Mononuclear cell (primary cell): ENCODE data around the gene ZNF239. TPM values are rescaled to one million over a fixed set of nuclear protein-coding genes. Genes with fewer than 3 reads are reported as not detected.
"Not testable (repeated sequence)": the region's sequence is repeated elsewhere in the genome, so short reads cannot be mapped to it uniquely, and the experiment has no call there.

Experiments used
- H3K27me3 ChIP-seq: 2 replicates; pipeline ENCODE4 v1.6.0; 2011; ENCODE audit warnings: low read length, control low read depth; ENCODE audit not compliant: insufficient read depth
- H3K4me1 ChIP-seq: 2 replicates; pipeline ENCODE4 v1.5.1; 2011; ENCODE audit warnings: mild to moderate bottlenecking, low read length, control low read depth; ENCODE audit not compliant: insufficient read depth
- H3K4me3 ChIP-seq: 2 replicates; pipeline ENCODE4 v1.5.1; 2011; ENCODE audit warnings: mild to moderate bottlenecking, low read length, moderate library complexity
- H3K9me3 ChIP-seq: 2 replicates; pipeline ENCODE4 v1.5.1; 2011; ENCODE audit warnings: low read depth, mild to moderate bottlenecking, control low read depth, low read length
- total RNA-seq: library from RNA; depleted of rRNA; stranded (reverse); fragments of >200 nt; gene quantifications from one replicate; pipeline ENCODE4 v1.2.3, GENCODE V29; 2012

ZNF239 gene
- total RNA-seq, 1 donor = 0.31 TPM

- H3K27me3 ChIP-seq = no peaks in the 10 kb centered on the region
- peaks cover 20% of the 10 kb centered on the region for H3K4me1 ChIP-seq
- H3K9me3 ChIP-seq = no peaks in the 10 kb centered on the region
- H3K4me3 ChIP-seq = peak overlapping the region; percentile 21
Observed at GRCh38 chr10:43594944-43595589, 20.7 kb upstream of the ZNF239 start.

DNA sequence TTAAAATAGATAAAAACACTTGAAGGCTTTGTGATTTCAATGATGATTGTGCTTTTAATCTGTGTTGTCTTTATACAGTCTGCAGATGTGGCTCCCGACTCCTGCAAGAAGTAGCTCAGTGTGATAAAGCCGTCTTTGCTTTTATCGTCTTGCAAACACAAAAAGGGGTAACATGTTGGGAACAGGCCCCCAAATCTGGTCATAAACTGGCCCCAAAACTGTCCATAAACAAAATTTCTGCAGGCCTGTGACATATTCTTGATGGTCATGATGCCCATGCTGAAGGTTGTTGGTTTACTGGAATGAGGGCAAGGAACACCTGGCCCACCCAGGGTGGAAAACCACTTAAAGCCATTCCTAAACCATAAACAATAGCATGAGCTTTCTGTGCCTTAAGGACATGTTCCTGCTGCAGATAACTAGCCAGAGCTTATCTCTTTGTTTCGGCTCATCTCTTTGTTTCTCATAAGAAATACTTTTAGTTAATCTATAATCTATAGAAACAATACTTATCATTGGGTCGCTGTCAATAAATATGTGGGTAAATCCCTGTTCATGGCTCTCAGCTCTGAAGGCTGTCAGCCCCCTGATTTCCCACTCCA is 17.0 kb upstream of the ZNF239 start:
- no peak overlapping the region for H3K4me3 ChIP-seq
- no peaks in the 10 kb centered on the region for H3K27me3 ChIP-seq
- H3K9me3 ChIP-seq = no peaks in the 10 kb centered on the region
- peaks cover 19% of the 10 kb centered on the region for H3K4me1 ChIP-seq

- H3K9me3 ChIP-seq, H3K4me1 ChIP-seq, H3K4me3 ChIP-seq, H3K27me3 ChIP-seq: not testable (repeated sequence)
Observed at GRCh38 chr10:43586730-43587115, 12.3 kb upstream of the ZNF239 start.

DNA sequence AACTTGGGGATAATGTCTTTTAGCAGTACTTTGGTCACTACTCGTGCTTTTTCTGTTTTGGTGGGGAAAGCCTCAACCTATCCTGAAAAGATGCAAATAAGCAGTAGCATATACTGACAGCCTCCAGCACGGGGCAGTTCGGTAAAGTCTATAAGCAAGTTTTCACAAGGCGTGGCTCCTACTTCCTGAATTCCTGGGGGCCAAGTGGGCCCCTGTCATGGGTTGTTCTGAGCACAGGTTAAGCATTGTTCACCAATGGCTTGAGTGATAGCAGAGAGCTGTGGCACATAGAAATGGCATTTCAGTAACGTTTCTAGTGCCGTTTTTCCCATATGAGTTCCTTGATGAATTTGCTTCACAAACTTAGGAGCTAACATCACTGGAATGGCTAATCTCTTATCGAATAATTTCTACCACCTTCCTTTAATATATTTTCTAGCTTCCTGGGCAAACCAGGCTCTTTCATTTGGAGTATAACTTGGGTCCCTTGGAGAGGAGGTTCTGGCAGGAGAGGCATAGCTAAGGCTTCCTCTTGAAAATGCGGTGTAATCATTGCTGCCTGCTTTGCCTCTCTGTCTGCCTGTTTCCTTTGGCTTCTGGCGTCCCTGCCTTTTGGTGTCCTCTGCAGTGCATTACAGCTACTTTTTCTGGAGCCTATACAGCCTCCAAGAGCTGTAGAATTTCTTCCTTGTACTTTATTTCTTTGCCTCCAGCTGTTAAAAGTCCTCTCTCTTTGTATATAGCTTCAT is 11.7 kb upstream of the ZNF239 start:
- no peaks in the 10 kb centered on the region for H3K27me3 ChIP-seq
- no peak overlapping the region for H3K4me3 ChIP-seq
- H3K9me3 ChIP-seq = no peaks in the 10 kb centered on the region
- no peaks in the 10 kb centered on the region for H3K4me1 ChIP-seq

- no peak overlapping the region for H3K4me3 ChIP-seq
- no peaks in the 10 kb centered on the region for H3K9me3 ChIP-seq
- no peaks in the 10 kb centered on the region for H3K27me3 ChIP-seq
- H3K4me1 ChIP-seq = no peaks in the 10 kb centered on the region
Observed at GRCh38 chr10:43585046-43585445, 10.6 kb upstream of the ZNF239 start.

DNA sequence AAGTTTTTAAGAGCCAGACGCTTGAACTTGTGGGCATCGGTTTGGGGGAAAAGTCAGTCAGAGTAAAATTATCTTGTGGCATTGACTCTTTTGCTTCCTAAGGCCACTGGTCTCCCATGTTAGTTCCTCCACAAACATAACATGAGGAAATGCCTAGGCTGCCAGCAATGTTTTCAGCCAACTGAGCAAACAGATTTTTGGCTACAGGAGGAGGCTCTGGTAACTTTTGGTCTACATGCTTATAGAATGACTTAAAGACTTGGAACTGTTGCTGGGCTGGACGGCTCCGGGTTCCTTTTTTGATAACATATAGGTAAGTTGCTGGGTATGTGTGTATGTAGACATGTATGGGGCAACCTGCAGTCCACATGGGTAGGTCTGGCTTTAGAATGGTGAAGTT is 9.6 kb upstream of the ZNF239 start:
- no peaks in the 10 kb centered on the region for H3K27me3 ChIP-seq

DNA sequence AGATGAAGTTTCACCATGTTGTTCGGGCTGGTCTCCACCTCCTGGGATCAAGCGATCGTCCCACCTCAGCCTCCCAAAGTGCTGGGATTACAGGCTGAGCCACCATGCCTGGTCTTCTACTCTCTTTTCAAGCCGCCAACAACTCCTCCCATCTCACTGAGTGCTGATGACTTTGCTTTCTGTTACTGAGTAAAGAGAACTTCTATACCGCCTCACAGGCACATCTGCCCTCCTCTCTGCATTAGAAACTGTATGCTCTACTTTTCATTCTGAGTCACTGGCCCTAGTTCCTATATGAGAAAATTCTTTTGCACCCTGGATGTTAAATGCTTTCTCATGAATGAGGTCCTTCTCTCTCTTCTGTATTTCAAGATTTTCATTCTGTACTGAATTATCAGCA is 2.2 kb upstream of the ZNF239 start:
- H3K9me3 ChIP-seq = no peaks in the 10 kb centered on the region
- no peak overlapping the region for H3K4me3 ChIP-seq
- peaks cover 25% of the 10 kb centered on the region for H3K4me1 ChIP-seq
- H3K27me3 ChIP-seq = no peaks in the 10 kb centered on the region

More for the DNA sequence above, 9.6 kb upstream of the ZNF239 start:
- no peaks in the 10 kb centered on the region for H3K9me3 ChIP-seq
- H3K4me1 ChIP-seq = no peaks in the 10 kb centered on the region
- H3K4me3 ChIP-seq = no peak overlapping the region

GRCh38 chr10:43576062-43576461 is 1.6 kb upstream of the ZNF239 start:
- Histone ChIP-seq H3K4me3 (no peak overlapping the region), H3K27me3 (no peaks in the 10 kb centered on the region), H3K9me3 (no peaks in the 10 kb centered on the region), H3K4me1 (peaks cover 25% of the 10 kb centered on the region)

DNA sequence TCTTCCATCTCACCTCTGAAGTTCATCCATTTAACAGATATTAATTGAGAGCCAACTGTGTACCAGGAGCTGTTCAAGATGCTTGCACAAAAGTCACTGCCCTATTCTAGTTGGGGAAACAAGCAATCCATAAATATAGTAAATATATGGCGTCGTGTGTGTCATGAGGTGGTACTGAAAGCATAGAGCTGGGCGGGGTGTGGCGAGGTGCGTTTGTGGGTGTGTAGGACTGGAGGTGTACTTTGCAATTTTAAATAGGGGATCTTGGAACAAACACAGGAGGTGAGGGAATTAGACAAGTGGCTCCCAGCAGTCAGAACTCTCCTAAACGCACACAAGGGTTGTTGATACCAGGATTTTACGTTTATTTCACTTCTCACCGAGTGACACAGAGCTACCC is 490 bp upstream of the ZNF239 start:
- H3K9me3 ChIP-seq = no peaks in the 10 kb centered on the region
- peaks cover 25% of the 10 kb centered on the region for H3K4me1 ChIP-seq
- H3K4me3 ChIP-seq = peak overlapping the region; percentile 34
- H3K27me3 ChIP-seq = no peaks in the 10 kb centered on the region

DNA sequence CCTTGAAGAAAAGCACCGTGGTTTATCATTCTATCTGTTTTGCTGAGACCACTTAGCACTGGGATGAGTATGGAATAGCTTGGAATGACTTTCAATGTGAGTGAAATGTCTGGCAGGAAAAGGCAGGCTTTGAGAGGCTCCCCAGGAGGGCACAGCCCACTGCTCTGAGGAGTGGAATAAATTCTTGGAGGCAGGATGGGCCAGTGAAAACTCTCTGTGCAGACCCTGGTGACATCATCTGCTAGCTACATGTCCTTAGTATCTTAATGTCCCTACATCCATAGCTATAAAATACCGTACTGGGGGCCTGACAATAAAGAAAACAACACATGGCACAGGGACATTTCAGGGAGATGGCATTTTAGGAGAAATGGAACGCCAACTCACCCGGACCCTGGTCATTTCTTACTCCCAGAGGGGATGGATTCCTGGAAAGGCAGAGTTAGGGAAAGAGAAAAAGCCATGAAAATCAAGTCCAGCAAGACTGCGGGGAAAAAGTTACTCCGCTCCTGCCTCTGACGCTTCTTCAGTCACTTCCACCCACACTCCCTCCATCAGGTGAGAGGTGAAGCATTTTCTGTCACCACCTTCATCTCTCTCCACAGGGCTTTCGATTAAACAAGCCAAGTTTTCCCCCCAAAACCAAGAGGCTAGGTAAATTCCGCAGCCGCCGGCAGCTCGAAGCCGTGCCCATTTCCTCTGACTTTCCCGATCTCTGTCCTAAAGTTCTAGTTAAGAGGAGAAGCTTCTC is 991 bp downstream of the ZNF239 start:
- Histone ChIP-seq H3K4me3 (no peak overlapping the region), H3K9me3 (no peaks in the 10 kb centered on the region), H3K4me1 (peaks cover 25% of the 10 kb centered on the region), H3K27me3 (no peaks in the 10 kb centered on the region)

DNA sequence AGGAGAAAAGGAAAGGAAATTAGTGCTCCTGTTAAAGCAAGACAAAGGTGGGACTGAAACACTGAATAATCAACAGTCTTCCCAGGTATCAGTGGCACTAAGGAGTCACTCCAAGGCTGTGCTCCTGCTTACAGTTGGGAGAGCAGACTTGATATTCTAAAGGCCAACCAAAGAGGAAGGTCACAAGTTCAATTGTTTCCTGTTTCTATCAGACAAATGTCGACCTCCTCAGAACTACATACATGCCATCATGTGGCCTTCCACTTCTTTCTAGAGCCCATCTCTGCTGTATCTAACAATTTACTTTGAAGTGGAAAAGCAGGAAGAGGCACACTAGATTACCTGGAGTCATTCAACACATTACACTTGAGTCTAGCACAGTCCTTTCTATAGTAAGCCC is 3.4 kb downstream of the ZNF239 start:
- H3K4me3 ChIP-seq = no peak overlapping the region
- no peaks in the 10 kb centered on the region for H3K9me3 ChIP-seq
- peaks cover 19% of the 10 kb centered on the region for H3K4me1 ChIP-seq
- H3K27me3 ChIP-seq = no peaks in the 10 kb centered on the region

DNA sequence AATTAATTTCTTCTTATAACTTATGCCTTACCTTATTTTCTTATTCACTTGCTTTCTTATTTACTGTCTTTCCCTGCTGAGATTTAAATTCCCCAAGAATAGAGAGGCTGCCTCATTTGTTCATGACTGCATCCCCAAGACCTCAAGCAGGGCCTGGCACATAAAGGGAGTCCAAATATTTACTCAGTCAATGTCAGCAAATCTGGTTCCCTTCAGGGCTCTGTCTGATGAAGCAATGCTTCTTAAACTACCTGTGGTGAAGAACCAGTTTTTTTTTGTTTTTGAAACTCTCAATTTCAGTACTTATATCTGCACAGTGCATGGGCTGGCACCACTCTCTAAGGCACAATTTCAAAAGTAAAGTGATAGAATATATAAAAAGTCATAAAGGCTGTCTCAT is 4.7 kb downstream of the ZNF239 start:
- H3K27me3 ChIP-seq = no peaks in the 10 kb centered on the region
- H3K4me3 ChIP-seq = no peak overlapping the region
- peaks cover 6% of the 10 kb centered on the region for H3K4me1 ChIP-seq
- H3K9me3 ChIP-seq = no peaks in the 10 kb centered on the region

DNA sequence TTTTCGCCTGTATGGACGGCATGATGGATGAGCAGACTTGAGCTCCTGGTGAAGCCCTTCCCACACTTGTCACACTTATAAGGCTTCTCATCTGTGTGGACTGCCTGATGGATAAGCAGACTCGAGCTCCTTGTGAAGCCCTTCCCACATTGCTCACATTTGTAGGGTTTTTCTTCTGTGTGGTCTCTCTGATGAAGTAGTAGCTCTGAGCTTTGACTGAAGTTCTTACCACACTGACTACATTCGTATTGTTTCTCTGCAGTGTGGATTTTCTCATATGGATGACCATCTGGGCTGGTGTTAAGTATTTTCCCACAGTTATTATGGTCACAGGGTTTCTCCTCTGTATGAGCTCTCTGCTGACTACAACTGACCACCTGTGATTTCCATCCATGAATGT is 17.2 kb downstream of the ZNF239 start:
- Histone ChIP-seq H3K27me3 (no peaks in the 10 kb centered on the region), H3K9me3 (peaks cover 20% of the 10 kb centered on the region), H3K4me3 (no peak overlapping the region), H3K4me1 (no peaks in the 10 kb centered on the region)

GRCh38 chr10:43543746-43544145 is 30.7 kb downstream of the ZNF239 start:
- not testable (repeated sequence) for H3K27me3 ChIP-seq, H3K4me3 ChIP-seq, H3K4me1 ChIP-seq, H3K9me3 ChIP-seq
